LoVo (cell line): ENCODE measurements around the gene GIN1.
"Not testable (repeated sequence)": the region's sequence is repeated elsewhere in the genome, so short reads cannot be mapped to it uniquely, and the experiment has no call there.

Source experiments
- DNase-seq: peaks from one replicate; pipeline ENCODE4 v3.0.0-alpha.2; 2016; ENCODE audit warnings: low spot score

Gene GIN1

DNA sequence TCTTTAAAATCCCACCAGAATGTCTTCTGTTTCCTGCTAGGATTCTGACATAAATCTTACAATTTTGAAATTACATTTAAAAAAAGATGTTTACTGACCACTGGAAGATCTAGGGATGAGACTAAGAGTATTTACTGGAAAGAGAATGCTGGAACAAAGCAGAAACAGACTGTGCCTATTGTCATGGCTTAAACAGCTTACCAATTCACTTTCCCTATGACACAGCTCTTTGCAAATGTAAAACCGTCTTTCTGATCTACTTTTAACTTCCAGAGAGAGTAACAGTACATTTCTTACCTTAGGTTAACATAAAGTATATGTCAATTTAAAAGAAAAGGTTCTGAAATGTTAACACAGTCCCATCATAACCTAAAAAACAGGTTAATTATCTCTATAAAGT, 10.7 kb downstream of the GIN1 start:
- DNase-seq: no peak

DNA sequence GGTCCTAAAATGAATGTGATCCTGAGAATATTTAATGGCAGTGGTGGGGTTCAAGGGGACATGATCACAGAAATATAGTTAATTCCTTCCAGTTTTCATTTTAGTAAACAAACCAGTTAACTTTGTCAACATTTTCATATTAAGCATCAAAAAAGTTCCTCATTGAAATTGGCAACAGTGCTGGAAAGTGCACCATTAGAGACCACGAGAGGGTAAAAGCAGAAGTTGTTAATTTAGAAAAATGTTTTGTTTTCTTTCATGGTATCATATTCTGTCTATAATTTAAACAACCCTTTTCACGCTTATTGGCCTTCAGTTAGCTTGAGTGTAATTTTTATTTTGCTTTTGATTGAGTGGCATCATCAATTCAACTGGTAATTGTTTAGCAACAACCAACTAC, 11.9 kb downstream of the GIN1 start:
- DNase-seq: no peak

DNA sequence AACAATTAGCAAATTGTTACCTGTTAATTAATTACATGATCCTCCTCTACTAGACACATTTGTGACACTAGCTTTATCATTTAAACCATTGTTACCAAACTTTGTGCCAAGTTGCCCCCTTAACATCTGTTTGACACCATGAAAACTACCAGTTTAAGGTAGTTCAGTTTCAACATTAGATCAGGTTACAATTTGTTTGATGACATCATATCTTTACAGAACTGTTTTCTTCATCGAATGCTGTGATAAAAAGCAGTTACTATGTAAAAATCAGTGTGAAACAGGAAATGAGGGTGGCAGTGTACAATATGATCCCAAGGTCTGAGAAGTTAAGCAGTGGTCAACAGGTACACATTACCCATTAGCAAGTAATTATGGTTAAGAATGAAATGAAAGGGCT, 17.7 kb downstream of the GIN1 start:
- DNase-seq: no peak

DNA sequence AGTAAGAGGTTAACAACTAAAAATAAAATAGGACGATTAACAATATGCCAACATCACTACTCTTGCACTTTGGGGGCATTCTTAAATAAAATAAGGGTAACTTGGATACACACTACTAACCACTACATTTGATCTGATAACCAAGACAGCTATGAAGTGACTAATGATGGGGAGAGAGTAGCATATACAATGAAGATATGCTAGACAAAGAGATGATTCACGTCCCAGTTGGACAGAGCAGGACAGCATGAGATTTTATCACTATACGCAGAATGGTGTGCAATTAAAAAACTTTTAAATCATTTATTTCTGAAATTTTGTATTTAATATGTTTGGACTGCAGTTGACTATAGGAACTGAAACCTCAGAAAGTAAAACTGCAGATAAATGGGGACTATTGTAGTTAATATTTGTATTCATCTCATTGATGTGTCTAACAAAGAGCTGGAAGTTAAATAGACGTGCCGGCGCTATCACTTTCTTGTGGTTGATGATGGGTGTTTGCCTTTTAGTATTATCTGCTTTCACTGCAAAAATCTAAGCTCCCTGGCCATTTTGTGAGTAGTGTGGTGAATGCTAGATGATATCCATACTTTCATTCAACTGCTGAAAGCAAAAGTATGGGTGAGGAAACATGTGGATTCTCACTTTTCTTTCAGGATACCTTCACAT, 18.7 kb downstream of the GIN1 start:
- DNase-seq: no peak

- no peak for DNase-seq
Measured at GRCh38 chr5:103098993-103099392, 20.9 kb downstream of the GIN1 start.

GRCh38 chr5:103094737-103095136, 25.2 kb downstream of the GIN1 start:
- DNase-seq: no peak

- no peak for DNase-seq
Measured at GRCh38 chr5:103093727-103094126, 26.2 kb downstream of the GIN1 start.

DNA sequence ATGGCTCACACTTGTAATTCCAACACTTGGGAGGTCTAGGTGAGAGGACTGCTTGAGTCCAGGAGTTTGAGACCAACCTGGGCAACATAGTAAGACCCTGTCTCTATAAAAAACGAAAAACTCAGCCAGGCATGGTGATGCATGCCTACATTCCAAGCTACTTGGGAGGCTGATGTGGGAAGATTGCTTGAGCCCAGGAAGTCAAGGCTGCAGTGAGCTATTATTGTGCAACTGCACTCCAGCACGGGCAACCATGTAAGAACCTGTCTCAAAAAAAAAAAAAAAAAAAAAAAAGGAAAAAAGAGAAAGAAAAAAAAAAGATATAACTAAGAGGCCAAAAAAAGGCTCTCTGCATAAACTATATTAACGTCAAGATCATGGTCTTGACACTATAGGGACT, 27.3 kb downstream of the GIN1 start:
- DNase-seq: no peak

DNA sequence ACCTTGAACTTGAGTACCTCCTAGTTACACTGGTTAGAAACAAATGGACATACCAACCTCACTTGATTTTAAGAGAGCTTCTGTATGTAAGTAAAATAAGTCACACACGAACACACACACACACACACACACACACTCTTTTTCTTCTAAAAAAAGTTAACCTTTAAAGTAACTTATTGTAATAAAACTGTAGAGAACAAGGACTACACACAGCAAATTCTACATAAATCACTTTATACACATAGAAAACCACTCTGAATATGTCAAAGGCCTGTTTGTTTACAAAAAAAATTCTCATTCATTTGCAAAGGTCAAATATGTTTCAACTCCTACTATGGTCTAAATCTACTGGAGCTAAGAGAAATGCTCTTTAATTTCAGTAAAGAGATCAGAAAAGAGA, 29.1 kb downstream of the GIN1 start:
- DNase-seq: no peak

DNA sequence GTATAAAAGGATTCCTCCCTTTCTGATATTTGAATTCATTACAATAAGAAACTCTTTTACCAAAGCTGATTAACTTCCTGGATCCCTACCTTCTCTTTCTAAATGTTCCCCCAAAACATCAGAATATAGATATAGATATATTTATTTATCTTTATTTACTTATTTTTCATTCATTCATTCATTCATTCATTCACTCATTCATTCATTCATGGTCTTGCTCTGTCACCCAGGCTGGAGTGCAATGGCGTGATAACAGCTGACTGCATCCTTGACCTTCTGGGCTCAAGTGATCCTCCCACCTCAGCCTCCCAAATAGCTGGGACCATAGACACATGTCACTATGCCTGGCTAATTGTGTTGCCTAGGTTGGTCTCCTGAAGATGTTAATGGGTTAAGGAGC, 30.7 kb downstream of the GIN1 start:
- DNase-seq: no peak

GRCh38 chr5:103086547-103086946, 33.4 kb downstream of the GIN1 start:
- DNase-seq: no peak

GRCh38 chr5:103079796-103080195, 40.1 kb downstream of the GIN1 start:
- no peak for DNase-seq

DNA sequence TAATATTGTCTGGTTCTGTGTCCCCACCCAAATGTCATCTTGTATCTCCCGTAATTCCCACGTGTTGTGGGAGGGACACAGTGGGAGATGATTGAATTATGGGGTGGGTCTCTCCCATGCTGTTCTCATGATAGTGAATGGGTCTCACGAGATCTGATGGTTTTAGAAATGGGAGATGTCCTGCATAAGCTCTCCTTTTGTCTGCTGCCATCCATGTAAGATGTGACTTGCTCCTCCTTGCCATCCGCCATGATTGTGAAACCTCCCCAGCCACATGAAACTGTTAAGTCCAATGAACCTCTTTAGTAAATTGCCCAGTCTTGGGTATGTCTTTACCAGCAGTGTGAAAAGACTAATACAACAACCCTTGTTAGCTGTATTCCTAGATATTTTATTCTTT, 44.5 kb downstream of the GIN1 start:
- DNase-seq: no peak

GRCh38 chr5:103073500-103073899, 46.4 kb downstream of the GIN1 start:
- DNase-seq: not testable (repeated sequence)

DNA sequence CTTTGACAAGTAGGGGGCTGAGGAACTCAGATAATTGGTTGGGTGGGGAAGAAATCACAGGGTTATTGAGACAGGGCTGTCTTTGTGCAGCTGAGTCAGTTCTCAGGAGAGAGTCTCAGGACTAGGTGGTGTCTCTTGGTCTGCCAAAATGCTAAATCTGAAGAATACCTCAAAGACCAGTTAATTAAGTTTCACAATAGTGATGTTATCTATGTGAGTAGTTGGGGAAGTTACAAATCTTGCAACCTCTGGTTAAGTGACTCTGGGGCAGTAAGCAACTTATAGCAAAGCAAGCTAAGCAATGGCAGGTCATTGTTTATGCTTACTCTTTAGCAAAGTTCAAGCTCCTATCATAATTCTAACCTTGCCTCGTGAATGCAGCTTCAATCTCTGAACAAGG, 53.6 kb downstream of the GIN1 start:
- DNase-seq: no peak

DNA sequence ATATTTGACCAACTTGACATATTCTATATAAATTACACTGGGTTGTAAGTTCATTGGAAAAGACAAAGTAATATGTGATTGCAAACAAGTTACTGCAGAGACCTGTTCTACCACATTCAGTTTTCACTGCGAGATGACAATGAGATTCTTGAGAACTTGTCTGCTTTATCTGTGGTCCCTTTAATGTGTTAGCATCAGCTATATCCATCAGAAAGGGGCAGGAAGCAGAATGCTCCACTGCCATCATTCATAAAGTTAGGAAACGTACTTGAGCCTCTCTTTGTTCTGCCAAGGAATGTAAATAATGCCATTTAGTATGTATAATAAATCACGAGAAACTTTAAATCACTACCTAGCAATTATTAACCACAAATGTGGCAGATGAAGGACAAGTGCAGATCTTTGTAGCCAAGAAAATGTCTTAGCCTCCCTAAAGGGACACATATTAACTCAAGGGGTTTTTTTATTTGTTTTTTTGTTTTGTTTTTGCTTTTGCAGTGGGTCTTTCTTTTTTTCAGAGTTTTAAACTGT, 59.4 kb downstream of the GIN1 start:
- no peak for DNase-seq

DNA sequence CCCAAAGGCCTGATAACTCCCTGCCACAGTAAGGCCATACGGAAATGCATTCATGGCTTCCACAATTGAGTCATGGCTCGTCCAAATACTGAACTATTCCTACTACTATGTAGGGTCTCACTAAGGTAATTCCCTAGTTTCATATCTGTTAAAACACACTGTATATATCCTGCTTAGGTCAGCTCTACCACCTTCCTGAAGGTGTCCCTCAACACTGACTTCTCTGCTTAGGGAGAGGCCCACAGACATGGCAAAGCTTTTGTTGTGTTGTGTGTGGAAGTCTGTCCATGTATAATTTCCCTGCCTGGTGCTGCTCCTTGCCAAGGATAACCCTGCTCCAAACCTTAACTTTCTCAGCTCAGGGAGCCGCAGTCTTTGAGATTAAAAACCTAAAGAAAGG, 60.4 kb downstream of the GIN1 start:
- DNase-seq: no peak

DNA sequence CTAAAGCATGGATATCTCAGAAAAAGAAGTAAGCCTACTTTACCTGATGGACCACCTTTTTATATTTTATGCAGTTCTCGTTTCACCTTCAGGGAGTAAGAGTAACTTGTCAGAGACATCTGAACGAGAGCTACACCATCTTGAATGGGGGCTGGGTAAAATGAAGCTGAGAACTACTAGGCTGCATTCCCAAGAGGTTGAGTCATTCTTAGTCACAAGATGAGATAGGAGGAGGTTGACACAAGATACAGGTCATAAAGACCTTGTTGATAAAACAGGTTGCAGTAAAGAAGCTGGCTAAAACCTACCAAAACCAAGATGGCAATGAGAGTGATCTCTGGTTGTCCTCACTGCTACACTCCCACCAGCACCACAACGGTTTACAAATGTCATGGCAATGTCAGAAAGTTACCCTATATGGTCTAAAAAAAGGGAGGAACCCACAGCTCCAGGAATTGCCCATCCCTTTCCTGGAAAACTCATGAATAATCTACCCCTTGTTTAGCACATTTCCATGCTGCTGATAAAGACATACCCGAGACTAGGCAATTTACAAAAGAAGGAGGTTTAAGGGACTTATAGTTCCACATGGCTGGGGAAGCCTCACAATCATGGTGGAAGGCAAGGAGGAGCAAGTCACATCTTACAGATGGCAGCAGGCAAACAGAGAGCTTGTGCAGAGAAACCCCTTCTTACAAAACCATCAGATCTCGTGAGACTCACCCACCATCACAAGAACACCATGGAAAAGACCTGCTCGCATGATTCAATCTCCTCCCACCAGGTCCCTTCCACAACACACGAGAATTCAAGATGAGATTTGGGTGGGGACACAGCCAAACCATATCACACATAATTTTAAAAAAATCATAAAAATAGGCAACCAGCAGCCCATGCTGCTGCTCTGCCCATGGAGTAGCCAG, 62.5 kb downstream of the GIN1 start:
- peak; percentile 35 for DNase-seq

DNA sequence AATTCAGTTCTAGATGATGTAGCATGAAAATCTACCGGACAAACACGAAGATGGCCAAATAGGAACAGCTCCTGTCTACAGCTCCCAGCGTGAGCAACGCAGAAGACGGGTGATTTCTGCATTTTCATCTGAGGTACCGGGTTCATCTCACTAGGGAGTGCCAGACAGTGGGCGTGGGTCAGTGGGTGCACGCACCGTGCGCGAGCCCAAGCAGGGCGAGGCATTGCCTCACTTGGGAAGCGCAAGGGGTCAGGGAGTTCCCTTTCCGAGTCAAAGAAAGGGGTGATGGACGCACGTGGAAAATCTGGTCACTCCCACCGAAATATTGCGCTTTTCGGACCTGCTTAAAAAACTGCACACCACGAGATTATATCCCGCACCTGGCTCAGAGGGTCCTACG, 73.2 kb downstream of the GIN1 start:
- not testable (repeated sequence) for DNase-seq

DNA sequence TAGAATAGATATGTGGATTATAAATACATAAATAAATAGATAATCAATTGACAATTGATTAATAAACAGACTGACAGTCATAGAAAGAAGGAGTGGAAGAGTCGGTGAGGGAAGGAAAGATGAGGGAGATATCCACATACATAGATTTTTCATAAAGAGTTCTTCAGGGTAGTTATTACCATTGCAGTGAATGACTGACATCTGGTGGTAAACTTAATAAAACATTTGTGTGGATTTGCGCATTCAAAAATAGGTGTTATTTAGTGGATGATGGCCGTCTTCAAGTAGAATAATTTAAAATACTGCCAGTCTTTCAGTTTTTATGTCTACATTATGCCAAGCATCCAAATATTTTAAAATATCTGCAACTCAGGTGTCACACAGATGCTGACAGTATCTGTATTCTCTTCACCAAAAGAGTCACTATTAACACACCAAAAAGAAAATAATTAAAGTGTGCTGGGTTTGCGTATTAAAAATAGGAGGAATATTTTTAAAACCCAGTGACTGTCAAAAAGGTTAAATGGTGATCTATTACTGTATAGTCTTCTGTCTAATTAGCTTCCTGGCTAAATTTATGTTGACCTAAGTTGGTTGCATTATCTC, 78.8 kb downstream of the GIN1 start:
- DNase-seq: peak; percentile 68

DNA sequence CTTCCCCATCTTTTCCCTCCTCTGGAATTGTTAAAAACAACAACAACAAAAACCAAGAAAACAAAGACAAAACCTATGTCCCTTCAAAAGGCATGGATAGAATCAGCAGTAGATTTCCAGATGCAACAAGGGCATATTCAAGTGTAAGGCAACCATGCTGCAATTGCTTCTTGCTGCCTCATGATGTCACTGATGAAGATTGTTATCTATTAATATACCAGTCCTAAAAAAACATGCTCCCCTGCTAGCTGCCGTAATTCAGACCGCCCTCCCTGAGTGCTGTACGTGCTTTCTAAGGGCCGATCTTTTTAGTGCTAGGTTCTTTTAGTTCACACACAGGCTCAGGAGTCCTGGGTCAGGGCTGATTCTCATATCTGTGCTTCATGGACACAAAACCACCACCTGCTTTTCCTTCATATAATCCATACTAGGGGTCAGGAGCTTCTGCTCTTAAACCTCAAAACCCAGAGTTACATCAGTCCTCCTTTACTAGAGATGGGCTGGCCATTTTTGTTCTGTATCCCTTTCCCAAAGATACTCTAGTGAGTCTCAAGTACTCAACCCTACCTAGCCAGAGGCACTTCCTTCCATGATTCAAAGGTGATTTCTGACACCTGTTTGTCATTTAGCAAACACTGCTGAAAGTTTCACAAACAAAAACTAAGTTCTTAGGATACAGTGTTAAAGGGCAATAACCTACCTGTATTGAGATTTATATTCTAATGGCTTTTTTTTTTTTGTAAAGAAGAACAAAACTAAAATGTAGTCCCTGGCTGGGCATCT, 82.1 kb downstream of the GIN1 start:
- DNase-seq: no peak

DNA sequence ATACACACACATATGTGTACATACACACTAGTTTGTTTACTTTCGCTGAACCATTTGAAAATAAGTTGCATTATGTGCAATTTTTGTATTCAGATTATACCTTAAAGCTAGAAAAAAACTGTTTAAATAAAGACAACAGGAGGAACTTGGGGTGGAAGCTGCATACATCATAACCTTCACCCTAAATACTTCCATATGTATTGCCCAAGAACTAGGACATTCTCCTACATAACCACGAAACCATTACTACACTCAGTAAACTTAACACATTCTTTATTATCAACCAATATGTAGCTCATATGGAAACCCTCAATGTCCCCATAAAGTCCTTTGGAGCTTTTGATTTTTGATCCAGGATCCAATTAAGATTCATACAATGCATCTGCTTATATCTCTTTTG, 83.3 kb downstream of the GIN1 start:
- no peak for DNase-seq
